HCEC 1CT (cell line): ENCODE data around the gene MICU1.
A peak's percentile ranks its signal among the peaks of the same experiment; 100 is the strongest.
"Not testable (repeated sequence)": the region's sequence is repeated elsewhere in the genome, so short reads cannot be mapped to it uniquely, and the experiment has no call there.

Source experiments
- DNase-seq: peaks from one replicate; pipeline ENCODE4 v3.0.0-alpha.2; 2017

Gene MICU1

GRCh38 chr10:72379062-72379461 lies 246.8 kb downstream of the MICU1 start:
- no peak for DNase-seq

GRCh38 chr10:72375585-72375984 lies 250.3 kb downstream of the MICU1 start:
- DNase-seq = peak; percentile 6

GRCh38 chr10:72375173-72375572 lies 250.7 kb downstream of the MICU1 start:
- no peak for DNase-seq

- DNase-seq = no peak
Observed at GRCh38 chr10:72370201-72370722, 255.6 kb downstream of the MICU1 start.

- DNase-seq = peak; percentile 15
Observed at GRCh38 chr10:72367301-72367960, 258.4 kb downstream of the MICU1 start.

- no peak for DNase-seq
Observed at GRCh38 chr10:72365106-72365895, 260.6 kb downstream of the MICU1 start.

- DNase-seq = peak; percentile 93
Observed at GRCh38 chr10:72364239-72364777, 261.6 kb downstream of the MICU1 start.

- no peak for DNase-seq
Observed at GRCh38 chr10:72356987-72357386, 268.9 kb downstream of the MICU1 start.

- no peak for DNase-seq
Observed at GRCh38 chr10:72356115-72356514, 269.8 kb downstream of the MICU1 start.

- DNase-seq = no peak
Observed at GRCh38 chr10:72355214-72355555, 270.7 kb downstream of the MICU1 start.

GRCh38 chr10:72354356-72355213 lies 271.3 kb downstream of the MICU1 start, which contains the start of gene DNAJB12:
Gene DNAJB12, minus strand, starts transcription at chr10:72354919. Its CDS starts 22 bp downstream, at chr10:72354897.
- peak; percentile 96 for DNase-seq

GRCh38 chr10:72353965-72354355 lies 271.9 kb downstream of the MICU1 start:
- peak; percentile 17 for DNase-seq

GRCh38 chr10:72353028-72353964 lies 272.6 kb downstream of the MICU1 start:
- peak; percentile 27 for DNase-seq

- DNase-seq = no peak
Observed at GRCh38 chr10:72351479-72351878, 274.4 kb downstream of the MICU1 start.

GRCh38 chr10:72349438-72349837 lies 276.4 kb downstream of the MICU1 start:
- no peak for DNase-seq

- no peak for DNase-seq
Observed at GRCh38 chr10:72348282-72348681, 277.6 kb downstream of the MICU1 start.

- not testable (repeated sequence) for DNase-seq
Observed at GRCh38 chr10:72346117-72346516, 279.8 kb downstream of the MICU1 start.

- no peak for DNase-seq
Observed at GRCh38 chr10:72344932-72345331, 280.9 kb downstream of the MICU1 start.

- DNase-seq = peak; percentile 0
Observed at GRCh38 chr10:72342911-72343310, 283.0 kb downstream of the MICU1 start.

GRCh38 chr10:72340510-72341261 lies 285.2 kb downstream of the MICU1 start:
- DNase-seq = peak; percentile 53

GRCh38 chr10:72338180-72338579 lies 287.7 kb downstream of the MICU1 start:
- no peak for DNase-seq
